ENCODE data around the gene AP1S1.

AP1S1 gene

GRCh38 chr7:101156277-101156676, 2.0 kb downstream of the AP1S1 start:
- Histone ChIP-seq H3K4me1 (ENCODE audit: insufficient read depth, low read length, severe bottlenecking) (peaks cover 26% of the 10 kb centered on the region), H3K4me3 (ENCODE audit: low read depth, low read length, poor library complexity, severe bottlenecking) (no peak overlapping the region), H3K27me3 (ENCODE audit: insufficient read depth, low read length) (no peaks in the 10 kb centered on the region), H3K9me2 (ENCODE audit: low read depth, low read length) (no peaks in the 10 kb centered on the region), H3K79me2 (ENCODE audit: insufficient read depth, low read length) (0 out of 2 replicates have a peak, but pooled peaks cover 4% of the 10 kb centered on the region), H3F3A (ENCODE audit: insufficient read depth, low read length) (no peaks in the 10 kb centered on the region), H3K9me3 (ENCODE audit: low read length) (no peaks in the 10 kb centered on the region), H3K36me3 (ENCODE audit: insufficient read depth, low read length) (peaks cover 17% of the 10 kb centered on the region; the same call in 1 of the 2 replicates), H3K9ac (ENCODE audit: low read length) (no peak overlapping the region), H3K27ac (ENCODE audit: low read depth, low read length, poor library complexity, severe bottlenecking) (peak overlapping the region; percentile 64), H2AFZ (ENCODE audit: low read length) (no peak overlapping the region), H3K4me2 (ENCODE audit: low read length) (peak overlapping the region; percentile 7; the same call in 1 of the 2 replicates), H4K20me1 (ENCODE audit: insufficient read depth, low read length) (no peaks in the 10 kb centered on the region)
- TF ChIP-seq CTCF (IDR thresholded peaks at IDR 0.05; ENCODE audit: low read length) (peak; percentile 29; the same call in 1 of the 2 replicates), EZH2 (IDR thresholded peaks at IDR 0.05; ENCODE audit: borderline replicate concordance, low read length) (no peak)

GRCh38 chr7:101156866-101157589, 2.8 kb downstream of the AP1S1 start:
- Histone ChIP-seq H2AFZ (ENCODE audit: low read length) (no peak overlapping the region), H3K9me2 (ENCODE audit: low read depth, low read length) (no peaks in the 10 kb centered on the region), H3K4me3 (ENCODE audit: low read depth, low read length, poor library complexity, severe bottlenecking) (no peak overlapping the region), H4K20me1 (ENCODE audit: insufficient read depth, low read length) (no peaks in the 10 kb centered on the region), H3K27ac (ENCODE audit: low read depth, low read length, poor library complexity, severe bottlenecking) (peak overlapping the region; percentile 64), H3K4me1 (ENCODE audit: insufficient read depth, low read length, severe bottlenecking) (peaks cover 26% of the 10 kb centered on the region), H3K9me3 (ENCODE audit: low read length) (no peaks in the 10 kb centered on the region), H3K79me2 (ENCODE audit: insufficient read depth, low read length) (0 out of 2 replicates have a peak, but pooled peaks cover 4% of the 10 kb centered on the region), H3K9ac (ENCODE audit: low read length) (no peak overlapping the region), H3K36me3 (ENCODE audit: insufficient read depth, low read length) (peaks cover 17% of the 10 kb centered on the region; the same call in 1 of the 2 replicates), H3K27me3 (ENCODE audit: insufficient read depth, low read length) (no peaks in the 10 kb centered on the region), H3K4me2 (ENCODE audit: low read length) (peak overlapping the region; percentile 19; the same call in 1 of the 2 replicates), H3F3A (ENCODE audit: insufficient read depth, low read length) (no peaks in the 10 kb centered on the region; the same call in 1 of the 2 replicates)
- TF ChIP-seq CTCF (IDR thresholded peaks at IDR 0.05; ENCODE audit: low read length): no peak
- TF ChIP-seq EZH2 (IDR thresholded peaks at IDR 0.05; ENCODE audit: borderline replicate concordance, low read length): no peak

- Histone ChIP-seq H3K9me3 (ENCODE audit: low read length) (no peaks in the 10 kb centered on the region), H3K27ac (ENCODE audit: low read depth, low read length, poor library complexity, severe bottlenecking) (no peak overlapping the region), H3K36me3 (ENCODE audit: insufficient read depth, low read length) (peaks cover 17% of the 10 kb centered on the region; the same call in 1 of the 2 replicates), H3K4me1 (ENCODE audit: insufficient read depth, low read length, severe bottlenecking) (peaks cover 39% of the 10 kb centered on the region), H3K4me3 (ENCODE audit: low read depth, low read length, poor library complexity, severe bottlenecking) (no peak overlapping the region), H2AFZ (ENCODE audit: low read length) (no peak overlapping the region), H3K9ac (ENCODE audit: low read length) (no peak overlapping the region), H3K4me2 (ENCODE audit: low read length) (no peak overlapping the region), H3K79me2 (ENCODE audit: insufficient read depth, low read length) (0 out of 2 replicates have a peak, but pooled peaks cover 4% of the 10 kb centered on the region), H3F3A (ENCODE audit: insufficient read depth, low read length) (no peaks in the 10 kb centered on the region; the same call in 1 of the 2 replicates), H3K9me2 (ENCODE audit: low read depth, low read length) (no peaks in the 10 kb centered on the region), H3K27me3 (ENCODE audit: insufficient read depth, low read length) (no peaks in the 10 kb centered on the region), H4K20me1 (ENCODE audit: insufficient read depth, low read length) (no peaks in the 10 kb centered on the region)
- TF ChIP-seq CTCF (IDR thresholded peaks at IDR 0.05; ENCODE audit: low read length) (no peak), EZH2 (IDR thresholded peaks at IDR 0.05; ENCODE audit: borderline replicate concordance, low read length) (no peak)
Measured at GRCh38 chr7:101159696-101160674, 5.7 kb downstream of the AP1S1 start.

Measured in OCI-LY1 (cell line).